HCT116 (cell line): ENCODE results near the gene CAB39. TPM values are rescaled to one million over a fixed set of nuclear protein-coding genes. Genes with fewer than 3 reads are reported as not detected.

Experiments used
- ATAC-seq: fragments of 200-7000 bp; cut with Tn5 transposase; 2 replicates; pipeline ENCODE4 v1.9.1; 2020; ENCODE audit warnings: mild to moderate bottlenecking, moderate library complexity
- BruUV-seq: library from RNA; stranded (reverse); fragments of 400-500 nt; replicated peaks from 2 replicates; lab custom pipeline; 2021; lab: Mats Ljungman, UMichigan
- CTCF ChIA-PET: fragments of 300-600 bp; sonication (Branson Sonifier 250); formaldehyde crosslinking; loops from one replicate; lab custom pipeline; 2021; ENCODE audit warnings: antibody characterized with exemption; lab: Charles Lee
- POLR2A ChIA-PET: fragments of 300-600, 350-600 bp; sonication (Branson Sonifier 250); formaldehyde crosslinking; loops from one replicate; lab custom pipeline; 2021; ENCODE audit warnings: antibody characterized with exemption; lab: Charles Lee
- RAD21 ChIA-PET, 2 experiments: fragments of 300-600 bp; sonication (Branson Sonifier 250); formaldehyde crosslinking; loops; one replicate each; lab custom pipeline; 2023; ENCODE audit warnings: low total read pairs in 2 of 2; ENCODE audit not compliant: uncharacterized antibody in 2 of 2, unreplicated experiment in 2 of 2, low non-redundant PET in 1 of 2; lab: Charles Lee
- DNase-seq: peaks from one replicate; pipeline ENCODE4 v3.0.0-alpha.2; 2010; ENCODE audit warnings: low read depth, low spot score
- H2AFZ ChIP-seq: fragments of 200-600 bp; shearing (Covaris generic), sonication (generic); 2 replicates; pipeline ENCODE4 v1.6.1; 2017; ENCODE audit warnings: low read depth, mixed run types, mixed read lengths, antibody characterized with exemption, low read length; ENCODE audit not compliant: poor library complexity, severe bottlenecking
- H3K27ac ChIP-seq: 2 replicates; pipeline ENCODE4 v1.5.1; 2012; ENCODE audit warnings: low read depth, low read length
- H3K27me3 ChIP-seq: fragments of 200-600 bp; sonication (generic); 2 replicates; pipeline ENCODE4 v1.6.1; 2016; ENCODE audit warnings: mixed run types, low read length, mixed read lengths; ENCODE audit not compliant: insufficient read depth
- H3K36me3 ChIP-seq, 2 experiments: fragments of 200-500 bp in 1 of 2; fragments of 200-600 bp in 1 of 2; sonication (Bioruptor generic) in 1 of 2; sonication (generic) in 1 of 2; 2 replicates each; pipeline versions ENCODE4 v1.5.1 to v1.6.1; 2014 to 2016; ENCODE audit warnings: low read length in 2 of 2, inconsistent platforms in 1 of 2, mixed read lengths in 1 of 2, mixed run types in 1 of 2; ENCODE audit not compliant: insufficient read depth in 2 of 2, control insufficient read depth in 1 of 2
- H3K4me1 ChIP-seq, 2 experiments: fragments of 200-600 bp in 1 of 2; sonication (generic) in 1 of 2; 2 replicates each; pipeline versions ENCODE4 v1.5.1 to v1.6.1; 2012 to 2017; ENCODE audit warnings: low read length in 2 of 2, inconsistent platforms in 1 of 2, mild to moderate bottlenecking in 1 of 2, mixed read lengths in 1 of 2, mixed run types in 1 of 2, moderate library complexity in 1 of 2; ENCODE audit not compliant: insufficient read depth in 2 of 2, control insufficient read depth in 1 of 2
- H3K4me2 ChIP-seq: fragments of 200-600 bp; sonication (generic); 2 replicates; pipeline ENCODE4 v1.6.1; 2017; ENCODE audit warnings: mixed run types, low read length, mixed read lengths
- H3K4me3 ChIP-seq, 2 experiments: fragments of 200-600 bp in 1 of 2; sonication (generic) in 1 of 2; replicated peaks in 1 of 2; 2 replicates each; pipeline ENCODE4 v1.5.1; 2011 to 2016; ENCODE audit warnings: low read length in 2 of 2, control low read depth in 1 of 2, low read depth in 1 of 2, mild to moderate bottlenecking in 1 of 2, mixed read lengths in 1 of 2, mixed run types in 1 of 2
- H3K79me2 ChIP-seq: fragments of 200-600 bp; sonication (generic); 2 replicates; pipeline ENCODE4 v1.6.1; 2017; ENCODE audit warnings: mild to moderate bottlenecking, mixed run types, low read length, moderate library complexity, mixed read lengths; ENCODE audit not compliant: insufficient read depth
- H3K9ac ChIP-seq: fragments of 200-600 bp; sonication (generic); 2 replicates; pipeline ENCODE4 v1.6.1; 2016; ENCODE audit warnings: low read length, mixed read lengths
- H3K9me2 ChIP-seq: fragments of 200-600 bp; sonication (generic), shearing (Covaris generic); 2 replicates; pipeline ENCODE4 v1.6.1; 2017; ENCODE audit warnings: mixed run types, mild to moderate bottlenecking, moderate library complexity; ENCODE audit not compliant: insufficient read depth
- H3K9me3 ChIP-seq, 2 experiments: fragments of 200-500 bp in 1 of 2; fragments of 200-600 bp in 1 of 2; sonication (Bioruptor generic) in 1 of 2; sonication (generic) in 1 of 2; 2 replicates each; pipeline ENCODE4 v1.6.1; 2014 to 2017; ENCODE audit warnings: low read length in 2 of 2, mixed read lengths in 2 of 2, inconsistent platforms in 1 of 2, low read depth in 1 of 2, mild to moderate bottlenecking in 1 of 2, mixed run types in 1 of 2, moderate library complexity in 1 of 2; ENCODE audit not compliant: control insufficient read depth in 1 of 2, insufficient read depth in 1 of 2
- H4K20me1 ChIP-seq: fragments of 200-600 bp; sonication (generic), shearing (Covaris generic); 2 replicates; pipeline ENCODE4 v1.6.1; 2017; ENCODE audit warnings: mixed run types, mild to moderate bottlenecking, moderate library complexity; ENCODE audit not compliant: insufficient read depth
- CBX3 ChIP-seq: IDR thresholded peaks from 2 replicates; pipeline ENCODE4 v1.6.1; 2012; ENCODE audit warnings: low read depth
- CEBPB ChIP-seq: IDR thresholded peaks from 2 replicates; pipeline ENCODE4 v1.6.1; 2012; ENCODE audit warnings: low read depth
- ELF1 ChIP-seq: IDR thresholded peaks from 2 replicates; pipeline ENCODE4 v1.6.1; 2012; ENCODE audit warnings: low read depth, borderline replicate concordance
- EZH2 ChIP-seq: fragments of 200-600 bp; sonication (generic); IDR thresholded peaks from 2 replicates; pipeline ENCODE4 v1.6.1; 2017; ENCODE audit warnings: antibody characterized with exemption, mixed run types
- FOSL1 ChIP-seq: IDR thresholded peaks from 2 replicates; pipeline ENCODE4 v1.6.1; 2012; ENCODE audit warnings: low read depth
- JUND ChIP-seq: IDR thresholded peaks from 2 replicates; pipeline ENCODE4 v1.6.1; 2012
- POLR2A ChIP-seq: IDR thresholded peaks from 2 replicates; pipeline ENCODE4 v1.7.0; 2011; ENCODE audit warnings: borderline replicate concordance; ENCODE audit not compliant: insufficient read depth, insufficient read length; ENCODE audit errors: extremely low read depth
- POLR2AphosphoS5 ChIP-seq: IDR thresholded peaks from 2 replicates; pipeline ENCODE4 v1.6.1; 2011; ENCODE audit warnings: mild to moderate bottlenecking, low read depth, low read length, moderate library complexity
- SP1 ChIP-seq: IDR thresholded peaks from 2 replicates; pipeline ENCODE4 v1.6.1; 2012; ENCODE audit warnings: low read depth
- SRF ChIP-seq: IDR thresholded peaks from 2 replicates; pipeline ENCODE4 v1.6.1; 2012; ENCODE audit warnings: low read depth
- TCF7L2 ChIP-seq: IDR thresholded peaks from 2 replicates; pipeline ENCODE4 v1.7.0; 2011; ENCODE audit warnings: borderline replicate concordance, inconsistent platforms; ENCODE audit not compliant: insufficient read depth, insufficient read length; ENCODE audit errors: extremely low read depth
- YY1 ChIP-seq: IDR thresholded peaks from 2 replicates; pipeline ENCODE4 v1.6.1; 2011; ENCODE audit warnings: low read length, low read depth, moderate library complexity, mild to moderate bottlenecking; ENCODE audit not compliant: insufficient replicate concordance; ENCODE audit errors: extremely low read depth
- ZNF274 ChIP-seq: fragments of 200-500 bp; sonication (Bioruptor generic); IDR thresholded peaks from 2 replicates; pipeline ENCODE4 v1.6.1; 2014; ENCODE audit warnings: mild to moderate bottlenecking, low read depth, low read length, inconsistent platforms
- intact Hi-C: fragments of 100-400 bp; cut with micrococcal nuclease; formaldehyde crosslinking; loops from 2 replicates; pipeline ENCODE4 v1.10.0; 2022
- total RNA-seq: library from RNA; stranded (reverse); gene quantifications from one replicate; pipeline ENCODE4 v1.2.1, GENCODE V29; 2021; ENCODE audit not compliant: unreplicated experiment
- TF ChIP-seq, protein P1 (sequence below): IDR thresholded peaks from 2 replicates; pipeline ENCODE4 v1.6.1; 2012; ENCODE audit warnings: low read depth
- TF ChIP-seq, protein P2 (sequence below): IDR thresholded peaks from 2 replicates; pipeline ENCODE4 v1.6.1; 2012
- TF ChIP-seq, protein P3 (sequence below): IDR thresholded peaks from 2 replicates; pipeline ENCODE4 v1.6.1; 2012
- TF ChIP-seq, protein P4 (sequence below), 3 experiments: fragments of 200-600 bp in 1 of 3; sonication (generic) in 1 of 3; IDR thresholded peaks in 2 of 3; conservative IDR thresholded peaks in 1 of 3; 2 replicates each; pipeline ENCODE4 v1.5.1; 2012 to 2017; ENCODE audit warnings: low read depth in 2 of 3, low read length in 2 of 3, antibody characterized with exemption in 1 of 3, borderline replicate concordance in 1 of 3, control low read depth in 1 of 3, mild to moderate bottlenecking in 1 of 3, mixed read lengths in 1 of 3, mixed run types in 1 of 3, moderate library complexity in 1 of 3; ENCODE audit not compliant: insufficient read depth in 1 of 3

Gene CAB39
- total RNA-seq, 1 experiment from 2014 or later = 63.6 TPM

DNA sequence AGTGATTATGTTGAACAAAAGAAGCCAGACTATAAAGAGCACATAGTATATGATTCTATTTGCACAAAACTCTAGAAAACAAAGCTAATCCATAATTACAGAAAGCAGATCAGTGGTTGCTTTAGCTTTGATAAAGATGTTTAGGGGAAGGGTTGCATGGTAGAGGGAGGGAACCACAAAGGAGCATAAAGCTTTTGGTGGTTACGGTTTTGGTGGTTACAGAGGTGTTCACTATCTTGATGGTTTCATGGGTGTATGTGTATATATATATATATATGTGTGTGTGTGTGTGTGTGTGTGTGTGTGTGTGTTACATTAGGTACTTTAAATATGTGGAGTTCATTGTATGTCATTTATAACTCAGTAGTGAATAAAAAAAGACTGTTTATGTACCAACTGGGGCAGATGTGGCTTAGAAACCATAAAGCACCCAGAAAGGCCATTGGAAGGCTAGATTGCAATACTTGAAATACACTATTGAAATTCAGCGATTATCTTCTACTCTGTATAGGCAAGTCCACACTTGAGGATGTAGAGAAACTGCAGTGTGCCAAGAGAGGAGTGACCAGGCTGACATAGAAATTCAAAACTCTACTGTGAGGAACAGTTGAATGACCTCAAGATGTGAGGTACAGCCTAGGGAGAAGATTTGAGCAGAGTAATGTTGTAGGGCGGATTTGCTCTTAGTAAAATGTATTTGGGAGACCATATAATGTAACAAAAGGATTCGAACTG, 60.6 kb downstream of the CAB39 start (continued):
- TF ChIP-seq, protein P1, sequence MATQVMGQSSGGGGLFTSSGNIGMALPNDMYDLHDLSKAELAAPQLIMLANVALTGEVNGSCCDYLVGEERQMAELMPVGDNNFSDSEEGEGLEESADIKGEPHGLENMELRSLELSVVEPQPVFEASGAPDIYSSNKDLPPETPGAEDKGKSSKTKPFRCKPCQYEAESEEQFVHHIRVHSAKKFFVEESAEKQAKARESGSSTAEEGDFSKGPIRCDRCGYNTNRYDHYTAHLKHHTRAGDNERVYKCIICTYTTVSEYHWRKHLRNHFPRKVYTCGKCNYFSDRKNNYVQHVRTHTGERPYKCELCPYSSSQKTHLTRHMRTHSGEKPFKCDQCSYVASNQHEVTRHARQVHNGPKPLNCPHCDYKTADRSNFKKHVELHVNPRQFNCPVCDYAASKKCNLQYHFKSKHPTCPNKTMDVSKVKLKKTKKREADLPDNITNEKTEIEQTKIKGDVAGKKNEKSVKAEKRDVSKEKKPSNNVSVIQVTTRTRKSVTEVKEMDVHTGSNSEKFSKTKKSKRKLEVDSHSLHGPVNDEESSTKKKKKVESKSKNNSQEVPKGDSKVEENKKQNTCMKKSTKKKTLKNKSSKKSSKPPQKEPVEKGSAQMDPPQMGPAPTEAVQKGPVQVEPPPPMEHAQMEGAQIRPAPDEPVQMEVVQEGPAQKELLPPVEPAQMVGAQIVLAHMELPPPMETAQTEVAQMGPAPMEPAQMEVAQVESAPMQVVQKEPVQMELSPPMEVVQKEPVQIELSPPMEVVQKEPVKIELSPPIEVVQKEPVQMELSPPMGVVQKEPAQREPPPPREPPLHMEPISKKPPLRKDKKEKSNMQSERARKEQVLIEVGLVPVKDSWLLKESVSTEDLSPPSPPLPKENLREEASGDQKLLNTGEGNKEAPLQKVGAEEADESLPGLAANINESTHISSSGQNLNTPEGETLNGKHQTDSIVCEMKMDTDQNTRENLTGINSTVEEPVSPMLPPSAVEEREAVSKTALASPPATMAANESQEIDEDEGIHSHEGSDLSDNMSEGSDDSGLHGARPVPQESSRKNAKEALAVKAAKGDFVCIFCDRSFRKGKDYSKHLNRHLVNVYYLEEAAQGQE = no peak
- TF ChIP-seq FOSL1 (no peak), ZNF274 (no peak), TCF7L2 (no peak), CBX3 (no peak), SP1 (no peak)
- TF ChIP-seq, protein P2, sequence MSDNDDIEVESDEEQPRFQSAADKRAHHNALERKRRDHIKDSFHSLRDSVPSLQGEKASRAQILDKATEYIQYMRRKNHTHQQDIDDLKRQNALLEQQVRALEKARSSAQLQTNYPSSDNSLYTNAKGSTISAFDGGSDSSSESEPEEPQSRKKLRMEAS = no peak
- TF ChIP-seq, protein P3, sequence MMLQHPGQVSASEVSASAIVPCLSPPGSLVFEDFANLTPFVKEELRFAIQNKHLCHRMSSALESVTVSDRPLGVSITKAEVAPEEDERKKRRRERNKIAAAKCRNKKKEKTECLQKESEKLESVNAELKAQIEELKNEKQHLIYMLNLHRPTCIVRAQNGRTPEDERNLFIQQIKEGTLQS = no peak

DNA sequence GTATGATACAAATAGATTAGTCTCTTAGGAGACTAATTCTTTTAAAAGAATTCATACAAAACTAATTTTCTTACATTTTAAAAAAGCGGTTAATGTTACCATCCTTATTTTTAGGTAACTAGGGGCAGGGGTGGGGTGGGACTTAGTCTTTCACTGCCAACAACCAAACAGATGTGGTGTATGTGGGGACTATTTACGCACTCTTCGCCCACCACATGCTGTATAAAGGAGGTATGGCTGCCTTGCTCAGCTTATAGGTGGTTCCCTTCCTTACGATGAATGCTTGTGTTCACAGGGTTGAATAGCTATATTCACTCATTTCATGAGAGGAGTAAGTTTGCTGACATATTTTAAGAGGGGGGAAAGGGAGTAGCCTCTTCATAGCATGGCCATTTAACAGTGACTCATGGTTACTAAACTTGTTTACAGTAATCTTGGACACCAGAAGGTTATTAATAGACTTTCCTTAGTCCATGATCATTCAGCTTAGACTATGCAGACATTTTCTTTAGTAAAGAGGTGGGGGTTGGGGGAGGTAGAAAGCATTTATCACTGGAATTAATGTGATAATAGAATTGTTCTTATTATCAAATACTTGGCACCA, 61.8 kb downstream of the CAB39 start:
- ATAC-seq (peak; percentile 68), DNase-seq (no peak)
- Histone ChIP-seq H3K4me3 (peak overlapping the region in 1 of 2 experiments; percentile 41; a peak in 2 of 4 replicates), H3K27me3 (no peaks in the 10 kb centered on the region), H3K9me2 (no peaks in the 10 kb centered on the region), H3K79me2 (peaks cover 47% of the 10 kb centered on the region), H3K4me2 (peak overlapping the region; percentile 67), H3K4me1 (peaks cover 55 to 69% of the 10 kb centered on the region in 2 experiments), H4K20me1 (no peaks in the 10 kb centered on the region), H3K36me3 (no peaks in the 10 kb centered on the region), H3K27ac (peak overlapping the region; percentile 75; the same call in 1 of the 2 replicates), H3K9me3 (no peaks in the 10 kb centered on the region), H3K9ac (peak overlapping the region; percentile 54), H2AFZ (no peak overlapping the region)
- ChIA-PET CTCF (interaction anchor here (1.8 kb wide), 1 partner anchor 12 kb away, joined by 4 read pairs; no protein-coding TSS in a partner anchor), POLR2A (interaction anchor here (1.7 kb wide), 1 partner anchor 19 kb away, joined by 6 read pairs; no protein-coding TSS in a partner anchor), RAD21 (no interaction called here)
- no TSS peak for BruUV-seq
- intact Hi-C loops = no loop called here
- TF ChIP-seq ELF1 (no peak), POLR2A (no peak), CEBPB (peak; percentile 64; the same call in 1 of the 2 replicates), EZH2 (no peak), JUND (peak; percentile 89), FOSL1 (peak; percentile 89), YY1 (peak; percentile 51), SP1 (peak; percentile 88), CBX3 (peak; percentile 69; the same call in 1 of the 2 replicates), TCF7L2 (no peak), POLR2AphosphoS5 (no peak), SRF (0 out of 2 replicates have a peak, but pooled peaks have one; percentile 36)
- TF ChIP-seq, protein P2 = peak; percentile 66; the same call in 1 of the 2 replicates
- TF ChIP-seq, protein P4, sequence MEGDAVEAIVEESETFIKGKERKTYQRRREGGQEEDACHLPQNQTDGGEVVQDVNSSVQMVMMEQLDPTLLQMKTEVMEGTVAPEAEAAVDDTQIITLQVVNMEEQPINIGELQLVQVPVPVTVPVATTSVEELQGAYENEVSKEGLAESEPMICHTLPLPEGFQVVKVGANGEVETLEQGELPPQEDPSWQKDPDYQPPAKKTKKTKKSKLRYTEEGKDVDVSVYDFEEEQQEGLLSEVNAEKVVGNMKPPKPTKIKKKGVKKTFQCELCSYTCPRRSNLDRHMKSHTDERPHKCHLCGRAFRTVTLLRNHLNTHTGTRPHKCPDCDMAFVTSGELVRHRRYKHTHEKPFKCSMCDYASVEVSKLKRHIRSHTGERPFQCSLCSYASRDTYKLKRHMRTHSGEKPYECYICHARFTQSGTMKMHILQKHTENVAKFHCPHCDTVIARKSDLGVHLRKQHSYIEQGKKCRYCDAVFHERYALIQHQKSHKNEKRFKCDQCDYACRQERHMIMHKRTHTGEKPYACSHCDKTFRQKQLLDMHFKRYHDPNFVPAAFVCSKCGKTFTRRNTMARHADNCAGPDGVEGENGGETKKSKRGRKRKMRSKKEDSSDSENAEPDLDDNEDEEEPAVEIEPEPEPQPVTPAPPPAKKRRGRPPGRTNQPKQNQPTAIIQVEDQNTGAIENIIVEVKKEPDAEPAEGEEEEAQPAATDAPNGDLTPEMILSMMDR (IDR thresholded peaks at IDR 0.05 in 2 of 3, conservative IDR thresholded peaks at IDR 0.05 in 1 of 3; ENCODE audit: borderline replicate concordance in 1 of 3, insufficient read depth in 1 of 3, low read depth in 2 of 3, low read length in 2 of 3) = no peak
